ENCODE data around the gene TBC1D24. TPM values are rescaled to one million over a fixed set of nuclear protein-coding genes. Genes with fewer than 3 reads are reported as not detected.

The TBC1D24 gene
- polyA plus RNA-seq, 1 of the 3 experiments (the other 2 are of a cell fraction): 6.7 TPM

- WGBS (ENCODE audit: low lambda C conversion rate): 88% methylated on average over 21 of the region's 29 CpGs
- no peak for DNase-seq
- ChIA-PET POLR2A (interaction anchor here (2.6 kb wide), 1 partner anchor 31 kb away, joined by 19 read pairs; the partner anchor contains the start of gene NTN3), CTCF (interaction anchor here (1.1 to 4.3 kb wide), 10 partner anchors 13 to 305 kb away, joined by 3 to 95 read pairs (median 15); partner anchors contain the start of genes ABCA3, ATP6V0C, CCNF and NTN3)
- Histone ChIP-seq H3K4me1 (ENCODE audit: control insufficient read depth in 1 of 2, insufficient read depth in 2 of 2, low read depth in 1 of 2, low read length in 1 of 2) (peaks cover 0 to 27% of the 10 kb centered on the region in 2 experiments; a peak in 1 of 4 replicates), H3K79me2 (ENCODE audit: insufficient read depth) (no peaks in the 10 kb centered on the region), H3K36me3 (replicated peaks in 1 of 2; ENCODE audit: control insufficient read depth in 1 of 2, insufficient read depth in 2 of 2, low read length in 1 of 2) (peaks cover 0 to 16% of the 10 kb centered on the region in 2 experiments), H3K9ac (no peak overlapping the region), H3K9me3 (no peaks in the 10 kb centered on the region), H3K4me3 (ENCODE audit: low read depth in 2 of 2, low read length in 1 of 2) (no peak overlapping the region), H2AFZ (ENCODE audit: low read depth) (no peak overlapping the region), H4K20me1 (ENCODE audit: insufficient read depth) (0 out of 2 replicates have a peak, but pooled peaks cover 4% of the 10 kb centered on the region), H3K27me3 (ENCODE audit: insufficient read depth) (no peaks in the 10 kb centered on the region), H3K4me2 (no peak overlapping the region), H3F3A (replicated peaks; ENCODE audit: insufficient read depth) (peaks cover 4% of the 10 kb centered on the region), H3K27ac (ENCODE audit: low read depth in 2 of 2, low read length in 1 of 2) (no peak overlapping the region; a peak in 1 of 4 replicates), H3K9me2 (no peaks in the 10 kb centered on the region)
- no peak for TF ChIP-seq CTCF (IDR thresholded peaks at IDR 0.05)
These were observed 25.0 kb downstream of the TBC1D24 start for GRCh38 chr16:2499890-2500429.

GRCh38 chr16:2500430-2500917 is 25.5 kb downstream of the TBC1D24 start:
- peaks cover 4% of the 10 kb centered on the region for H3F3A ChIP-seq (replicated peaks; ENCODE audit: insufficient read depth)
- 89% methylated on average over 14 of the region's 20 CpGs for WGBS (ENCODE audit: low lambda C conversion rate)
- H3K27ac ChIP-seq (ENCODE audit: low read depth in 2 of 2, low read length in 1 of 2): no peak overlapping the region; a peak in 1 of 4 replicates
- H4K20me1 ChIP-seq (ENCODE audit: insufficient read depth): 0 out of 2 replicates have a peak, but pooled peaks cover 4% of the 10 kb centered on the region
- peak; percentile 43 for DNase-seq
- no peaks in the 10 kb centered on the region for H3K27me3 ChIP-seq (ENCODE audit: insufficient read depth)
- H2AFZ ChIP-seq (ENCODE audit: low read depth): no peak overlapping the region
- H3K4me3 ChIP-seq (ENCODE audit: low read depth in 2 of 2, low read length in 1 of 2): no peak overlapping the region
- H3K9me2 ChIP-seq: no peaks in the 10 kb centered on the region
- no peaks in the 10 kb centered on the region for H3K79me2 ChIP-seq (ENCODE audit: insufficient read depth)
- H3K4me1 ChIP-seq (ENCODE audit: control insufficient read depth in 1 of 2, insufficient read depth in 2 of 2, low read depth in 1 of 2, low read length in 1 of 2): peaks cover 0 to 27% of the 10 kb centered on the region in 2 experiments; a peak in 1 of 4 replicates
- H3K4me2 ChIP-seq: no peak overlapping the region
- no peak overlapping the region for H3K9ac ChIP-seq
- H3K36me3 ChIP-seq (replicated peaks in 1 of 2; ENCODE audit: control insufficient read depth in 1 of 2, insufficient read depth in 2 of 2, low read length in 1 of 2): peaks cover 0 to 16% of the 10 kb centered on the region in 2 experiments
- CTCF ChIA-PET: interaction anchor here (1.0 to 4.3 kb wide), 32 partner anchors 12 to 305 kb away, joined by 3 to 95 read pairs (median 6); partner anchors contain the start of genes ABCA3, ATP6V0C, CCNF and ECI1
- H3K9me3 ChIP-seq: no peaks in the 10 kb centered on the region
- POLR2A ChIA-PET: interaction anchor here (1.1 to 2.6 kb wide), 5 partner anchors 19 to 42 kb away, joined by 4 to 19 read pairs (median 4); partner anchors contain the start of genes AMDHD2, NTN3 and TBC1D24
- TF ChIP-seq RAD21 (IDR thresholded peaks at IDR 0.05; ENCODE audit: low read length): no peak
- TF ChIP-seq USF1 (IDR thresholded peaks at IDR 0.05; ENCODE audit: borderline replicate concordance, low read depth): no peak
- TF ChIP-seq RFX5 (IDR thresholded peaks at IDR 0.05; ENCODE audit: low read length): no peak
- no peak for TF ChIP-seq ZBTB33 (IDR thresholded peaks at IDR 0.05; ENCODE audit: borderline replicate concordance, low read depth)
- no peak for TF ChIP-seq GATA2 (CRISPR knock-in tag; IDR thresholded peaks at IDR 0.05)
- no peak for TF ChIP-seq CHD2 (IDR thresholded peaks at IDR 0.05; ENCODE audit: low read length, partially characterized antibody)
- TF ChIP-seq CTCF (IDR thresholded peaks at IDR 0.05): no peak
- TF ChIP-seq USF2 (IDR thresholded peaks at IDR 0.05; ENCODE audit: borderline replicate concordance, low read depth, low read length): no peak
- TF ChIP-seq TCF12 (IDR thresholded peaks at IDR 0.05): no peak
- TF ChIP-seq IRF3 (IDR thresholded peaks at IDR 0.05; ENCODE audit: low read depth, low read length): no peak
